ENCODE measurements around the gene CAV2. TPM values are rescaled to one million over a fixed set of nuclear protein-coding genes. Genes with fewer than 3 reads are reported as not detected.

Gene CAV2
- total and polyA plus RNA-seq, 2 of the 8 experiments (the other 6 are each of a cell fraction or from before 2014, with no cell fraction given), result 2.8 to 4.7 TPM

DNA sequence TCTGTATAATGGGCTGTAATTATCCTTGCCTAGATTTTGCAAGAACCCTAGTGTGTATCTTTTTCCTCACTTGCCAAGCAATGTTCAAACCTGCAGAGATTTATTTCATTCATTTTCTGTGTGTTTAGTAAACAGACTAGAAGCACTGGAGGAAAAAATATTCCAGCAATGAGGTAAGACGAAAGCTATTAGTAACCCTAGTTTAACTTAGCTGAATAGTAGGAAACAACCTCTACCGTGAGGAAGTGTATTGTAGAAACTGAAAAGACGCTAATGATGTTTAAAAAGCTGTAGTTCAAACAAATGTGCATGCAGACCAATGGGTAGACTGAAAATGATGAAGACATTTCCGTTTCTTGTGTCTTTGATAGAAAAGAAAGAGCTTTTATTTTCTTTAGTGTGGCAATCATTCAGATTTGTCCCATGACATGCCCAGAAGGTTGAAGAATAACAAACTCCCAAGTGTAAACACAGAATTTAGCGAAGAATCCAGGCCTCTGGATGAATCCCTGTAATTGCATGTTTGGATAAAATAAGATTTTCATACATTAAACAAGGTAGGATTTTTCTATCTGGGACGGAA, 46.0 kb downstream of the CAV2 start (continued):
- TF ChIP-seq RAD21 (IDR thresholded peaks at IDR 0.05 in 1 of 2, conservative IDR thresholded peaks at IDR 0.05 in 1 of 2; ENCODE audit: low read depth in 2 of 2, low read length in 2 of 2), result no peak
- no peak for TF ChIP-seq POLR2A (IDR thresholded peaks at IDR 0.05; ENCODE audit: control extremely low read depth in 1 of 2, low read depth in 2 of 2, low read length in 2 of 2)
